HG03066 (cell line): Measurements from ENCODE around the gene BFSP2.

Experiments used
- ATAC-seq: cut with Tn5 transposase; IDR thresholded peaks from one replicate; pipeline ENCODE4 v1.9.1; 2021; ENCODE audit warnings: low read depth; ENCODE audit not compliant: unreplicated experiment

The BFSP2 gene

GRCh38 chr3:133400006-133400515, at the start of gene BFSP2:
TSS of gene BFSP2 (plus strand) at chr3:133400056. CDS start at chr3:133400084, 28 bp downstream.
- ATAC-seq, result no peak

GRCh38 chr3:133354721-133355120, 45.1 kb upstream of the BFSP2 start:
- ATAC-seq, result no peak

- no peak for ATAC-seq
These were observed 39.4 kb upstream of the BFSP2 start for GRCh38 chr3:133360476-133360875.

GRCh38 chr3:133361011-133361410, 38.8 kb upstream of the BFSP2 start:
- no peak for ATAC-seq

GRCh38 chr3:133361435-133361834, 38.4 kb upstream of the BFSP2 start:
- ATAC-seq, result no peak

GRCh38 chr3:133362539-133362938, 37.3 kb upstream of the BFSP2 start:
- no peak for ATAC-seq

GRCh38 chr3:133364704-133365103, 35.2 kb upstream of the BFSP2 start:
- no peak for ATAC-seq

GRCh38 chr3:133366921-133367320, 32.9 kb upstream of the BFSP2 start:
- ATAC-seq, result no peak

- ATAC-seq, result no peak
These were observed 32.5 kb upstream of the BFSP2 start for GRCh38 chr3:133367403-133367802.

GRCh38 chr3:133367956-133368355, 31.9 kb upstream of the BFSP2 start:
- ATAC-seq, result no peak

GRCh38 chr3:133368371-133369067, 31.3 kb upstream of the BFSP2 start:
- ATAC-seq, result no peak

- no peak for ATAC-seq
These were observed 30.8 kb upstream of the BFSP2 start for GRCh38 chr3:133369068-133369440.

GRCh38 chr3:133371181-133371580, 28.7 kb upstream of the BFSP2 start:
- ATAC-seq, result no peak

GRCh38 chr3:133371676-133372075, 28.2 kb upstream of the BFSP2 start:
- ATAC-seq, result no peak

- ATAC-seq, result no peak
These were observed 25.0 kb upstream of the BFSP2 start for GRCh38 chr3:133374708-133375402.

GRCh38 chr3:133375403-133375745, 24.5 kb upstream of the BFSP2 start:
- ATAC-seq, result no peak

- no peak for ATAC-seq
These were observed 23.0 kb upstream of the BFSP2 start for GRCh38 chr3:133376810-133377209.

- no peak for ATAC-seq
These were observed 22.5 kb upstream of the BFSP2 start for GRCh38 chr3:133377396-133377795.

- ATAC-seq, result no peak
These were observed 19.9 kb upstream of the BFSP2 start for GRCh38 chr3:133379926-133380325.

- no peak for ATAC-seq
These were observed 19.2 kb upstream of the BFSP2 start for GRCh38 chr3:133380481-133381225.

- ATAC-seq, result no peak
These were observed 18.3 kb upstream of the BFSP2 start for GRCh38 chr3:133381346-133382109.
